ENCODE data around the gene UNC5B. TPM values are rescaled to one million over a fixed set of nuclear protein-coding genes. Genes with fewer than 3 reads are reported as not detected.

Gene UNC5B
- total RNA-seq, 1 experiment from 2014 or later = 22.0 TPM

GRCh38 chr10:71262817-71263216 lies 50.4 kb downstream of the UNC5B start:
- Histone ChIP-seq H3K27ac (ENCODE audit: low read depth, low read length) (no peak overlapping the region), H3K4me1 (ENCODE audit: control insufficient read depth in 1 of 2, insufficient read depth in 2 of 2, low read length in 2 of 2) (peaks cover 43 to 45% of the 10 kb centered on the region in 2 experiments), H3K79me2 (ENCODE audit: insufficient read depth, low read length) (no peaks in the 10 kb centered on the region), H2AFZ (ENCODE audit: low read depth, low read length, poor library complexity, severe bottlenecking) (no peak overlapping the region), H3K9me3 (ENCODE audit: control insufficient read depth in 1 of 2, insufficient read depth in 1 of 2, low read depth in 1 of 2, low read length in 2 of 2) (no peaks in the 10 kb centered on the region), H3K4me3 (replicated peaks in 1 of 2; ENCODE audit: low read depth in 1 of 2, low read length in 2 of 2) (no peak overlapping the region), H3K9ac (ENCODE audit: low read length) (no peak overlapping the region), H4K20me1 (ENCODE audit: insufficient read depth) (no peaks in the 10 kb centered on the region), H3K9me2 (ENCODE audit: insufficient read depth) (no peaks in the 10 kb centered on the region), H3K27me3 (ENCODE audit: insufficient read depth, low read length) (no peaks in the 10 kb centered on the region), H3K36me3 (ENCODE audit: control insufficient read depth in 1 of 2, insufficient read depth in 2 of 2, low read length in 2 of 2) (no peaks in the 10 kb centered on the region), H3K4me2 (ENCODE audit: low read length) (no peak overlapping the region)
- ChIA-PET POLR2A (no interaction called here), RAD21 (ENCODE audit: low non-redundant PET in 1 of 2, low total read pairs in 2 of 2, uncharacterized antibody in 2 of 2, unreplicated experiment in 2 of 2) (no interaction called here), CTCF (no interaction called here)
- no TSS peak for BruUV-seq (replicated peaks)
- TF ChIP-seq RAD21 (IDR thresholded peaks at IDR 0.05; ENCODE audit: low read depth) = no peak
- no peak for TF ChIP-seq ELF1 (IDR thresholded peaks at IDR 0.05; ENCODE audit: borderline replicate concordance, low read depth)
- no peak for TF ChIP-seq TCF7L2 (IDR thresholded peaks at IDR 0.05; ENCODE audit: borderline replicate concordance, extremely low read depth, insufficient read depth, insufficient read length)
- TF ChIP-seq, protein P1, sequence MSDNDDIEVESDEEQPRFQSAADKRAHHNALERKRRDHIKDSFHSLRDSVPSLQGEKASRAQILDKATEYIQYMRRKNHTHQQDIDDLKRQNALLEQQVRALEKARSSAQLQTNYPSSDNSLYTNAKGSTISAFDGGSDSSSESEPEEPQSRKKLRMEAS (IDR thresholded peaks at IDR 0.05) = no peak
- TF ChIP-seq SP1 (IDR thresholded peaks at IDR 0.05; ENCODE audit: low read depth) = no peak
- TF ChIP-seq EZH2 (IDR thresholded peaks at IDR 0.05) = no peak
- no peak for TF ChIP-seq CEBPB (IDR thresholded peaks at IDR 0.05; ENCODE audit: low read depth)
- TF ChIP-seq, protein P2, sequence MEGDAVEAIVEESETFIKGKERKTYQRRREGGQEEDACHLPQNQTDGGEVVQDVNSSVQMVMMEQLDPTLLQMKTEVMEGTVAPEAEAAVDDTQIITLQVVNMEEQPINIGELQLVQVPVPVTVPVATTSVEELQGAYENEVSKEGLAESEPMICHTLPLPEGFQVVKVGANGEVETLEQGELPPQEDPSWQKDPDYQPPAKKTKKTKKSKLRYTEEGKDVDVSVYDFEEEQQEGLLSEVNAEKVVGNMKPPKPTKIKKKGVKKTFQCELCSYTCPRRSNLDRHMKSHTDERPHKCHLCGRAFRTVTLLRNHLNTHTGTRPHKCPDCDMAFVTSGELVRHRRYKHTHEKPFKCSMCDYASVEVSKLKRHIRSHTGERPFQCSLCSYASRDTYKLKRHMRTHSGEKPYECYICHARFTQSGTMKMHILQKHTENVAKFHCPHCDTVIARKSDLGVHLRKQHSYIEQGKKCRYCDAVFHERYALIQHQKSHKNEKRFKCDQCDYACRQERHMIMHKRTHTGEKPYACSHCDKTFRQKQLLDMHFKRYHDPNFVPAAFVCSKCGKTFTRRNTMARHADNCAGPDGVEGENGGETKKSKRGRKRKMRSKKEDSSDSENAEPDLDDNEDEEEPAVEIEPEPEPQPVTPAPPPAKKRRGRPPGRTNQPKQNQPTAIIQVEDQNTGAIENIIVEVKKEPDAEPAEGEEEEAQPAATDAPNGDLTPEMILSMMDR (IDR thresholded peaks at IDR 0.05 in 2 of 3, conservative IDR thresholded peaks at IDR 0.05 in 1 of 3; ENCODE audit: borderline replicate concordance in 1 of 3, insufficient read depth in 1 of 3, low read depth in 2 of 3, low read length in 2 of 3) = no peak
- no peak for TF ChIP-seq SIN3A (IDR thresholded peaks at IDR 0.05; ENCODE audit: low read depth)
- no peak for TF ChIP-seq POLR2A (IDR thresholded peaks at IDR 0.05; ENCODE audit: borderline replicate concordance, extremely low read depth, insufficient read depth, insufficient read length)
- intact Hi-C loops (cut with micrococcal nuclease) = no loop called here
- no peak for ATAC-seq
- no peak for DNase-seq (ENCODE audit: low read depth, low spot score)

All from HCT116 (cell line).